Prostate gland (tissue), 2 donors: Measurements from ENCODE around the gene CSNK1A1.

Source experiments
- CTCF ChIP-seq, 4 experiments: fragments of 200-600 bp in 2 of 4; fragments of 450-650 bp in 2 of 4; sonication (generic) in 2 of 4; IDR thresholded peaks; 1 replicate in 3 of 4; 2 replicates in 1 of 4; pipeline ENCODE4 v1.5.1; 2016 to 2019; ENCODE audit warnings: antibody characterized with exemption in 4 of 4, mild to moderate bottlenecking in 2 of 4, moderate library complexity in 2 of 4
- POLR2A ChIP-seq: fragments of 450-650 bp; IDR thresholded peaks from one replicate; pipeline ENCODE4 v1.6.1; 2016; ENCODE audit warnings: antibody characterized with exemption, mild to moderate bottlenecking
- POLR2AphosphoS5 ChIP-seq: sonication (generic); formaldehyde crosslinking; IDR thresholded peaks from one replicate; pipeline ENCODE4 v1.6.1; 2017; ENCODE audit warnings: antibody characterized with exemption

GRCh38 chr5:149546974-149547373, 4.3 kb downstream of the CSNK1A1 start:
- TF ChIP-seq CTCF (IDR thresholded peaks at IDR 0.05) = no peak
- peak; percentile 94 for TF ChIP-seq POLR2AphosphoS5
- TF ChIP-seq POLR2A = peak; percentile 23
